ENCODE data around the gene CACFD1.

DNA sequence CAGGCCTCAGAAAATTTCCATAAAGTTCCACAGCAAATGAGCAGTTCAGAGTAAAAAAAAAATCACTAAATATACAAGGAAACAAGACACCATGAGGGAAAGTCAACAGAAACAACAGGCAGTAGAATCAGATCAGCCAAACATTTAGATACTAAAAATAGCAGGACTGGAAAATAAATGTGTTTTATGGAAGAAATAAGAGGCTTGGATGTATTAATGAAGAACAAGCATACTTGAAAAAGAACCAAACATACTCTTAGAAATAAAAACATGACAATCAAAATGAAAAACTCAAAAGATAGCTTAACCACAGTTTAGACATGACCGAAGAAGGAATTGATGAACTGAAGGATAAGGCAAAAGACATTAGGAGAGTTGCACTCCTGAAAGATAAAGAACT is 42.3 kb downstream of the CACFD1 start:
- TF ChIP-seq, protein P1, sequence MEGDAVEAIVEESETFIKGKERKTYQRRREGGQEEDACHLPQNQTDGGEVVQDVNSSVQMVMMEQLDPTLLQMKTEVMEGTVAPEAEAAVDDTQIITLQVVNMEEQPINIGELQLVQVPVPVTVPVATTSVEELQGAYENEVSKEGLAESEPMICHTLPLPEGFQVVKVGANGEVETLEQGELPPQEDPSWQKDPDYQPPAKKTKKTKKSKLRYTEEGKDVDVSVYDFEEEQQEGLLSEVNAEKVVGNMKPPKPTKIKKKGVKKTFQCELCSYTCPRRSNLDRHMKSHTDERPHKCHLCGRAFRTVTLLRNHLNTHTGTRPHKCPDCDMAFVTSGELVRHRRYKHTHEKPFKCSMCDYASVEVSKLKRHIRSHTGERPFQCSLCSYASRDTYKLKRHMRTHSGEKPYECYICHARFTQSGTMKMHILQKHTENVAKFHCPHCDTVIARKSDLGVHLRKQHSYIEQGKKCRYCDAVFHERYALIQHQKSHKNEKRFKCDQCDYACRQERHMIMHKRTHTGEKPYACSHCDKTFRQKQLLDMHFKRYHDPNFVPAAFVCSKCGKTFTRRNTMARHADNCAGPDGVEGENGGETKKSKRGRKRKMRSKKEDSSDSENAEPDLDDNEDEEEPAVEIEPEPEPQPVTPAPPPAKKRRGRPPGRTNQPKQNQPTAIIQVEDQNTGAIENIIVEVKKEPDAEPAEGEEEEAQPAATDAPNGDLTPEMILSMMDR (tag by site-specific recombination; IDR thresholded peaks at IDR 0.05) = no peak
- no peak for TF ChIP-seq YY1 (tag by site-specific recombination; IDR thresholded peaks at IDR 0.05)
- TF ChIP-seq ZNF777 (tag by site-specific recombination; IDR thresholded peaks at IDR 0.05; ENCODE audit: borderline replicate concordance) = no peak
- TF ChIP-seq ZFP3 (tag by site-specific recombination; IDR thresholded peaks at IDR 0.05; ENCODE audit: low read depth) = no peak
- TF ChIP-seq, protein P2, sequence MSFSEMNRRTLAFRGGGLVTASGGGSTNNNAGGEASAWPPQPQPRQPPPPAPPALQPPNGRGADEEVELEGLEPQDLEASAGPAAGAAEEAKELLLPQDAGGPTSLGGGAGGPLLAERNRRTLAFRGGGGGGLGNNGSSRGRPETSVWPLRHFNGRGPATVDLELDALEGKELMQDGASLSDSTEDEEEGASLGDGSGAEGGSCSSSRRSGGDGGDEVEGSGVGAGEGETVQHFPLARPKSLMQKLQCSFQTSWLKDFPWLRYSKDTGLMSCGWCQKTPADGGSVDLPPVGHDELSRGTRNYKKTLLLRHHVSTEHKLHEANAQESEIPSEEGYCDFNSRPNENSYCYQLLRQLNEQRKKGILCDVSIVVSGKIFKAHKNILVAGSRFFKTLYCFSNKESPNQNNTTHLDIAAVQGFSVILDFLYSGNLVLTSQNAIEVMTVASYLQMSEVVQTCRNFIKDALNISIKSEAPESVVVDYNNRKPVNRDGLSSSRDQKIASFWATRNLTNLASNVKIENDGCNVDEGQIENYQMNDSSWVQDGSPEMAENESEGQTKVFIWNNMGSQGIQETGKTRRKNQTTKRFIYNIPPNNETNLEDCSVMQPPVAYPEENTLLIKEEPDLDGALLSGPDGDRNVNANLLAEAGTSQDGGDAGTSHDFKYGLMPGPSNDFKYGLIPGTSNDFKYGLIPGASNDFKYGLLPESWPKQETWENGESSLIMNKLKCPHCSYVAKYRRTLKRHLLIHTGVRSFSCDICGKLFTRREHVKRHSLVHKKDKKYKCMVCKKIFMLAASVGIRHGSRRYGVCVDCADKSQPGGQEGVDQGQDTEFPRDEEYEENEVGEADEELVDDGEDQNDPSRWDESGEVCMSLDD (tag by site-specific recombination; IDR thresholded peaks at IDR 0.05) = no peak
- no peak for TF ChIP-seq ZNF114 (tag by site-specific recombination; IDR thresholded peaks at IDR 0.05)
- no peak for TF ChIP-seq RBAK (tag by site-specific recombination; IDR thresholded peaks at IDR 0.05)
- no peak for TF ChIP-seq ZNF324 (tag by site-specific recombination; IDR thresholded peaks at IDR 0.05)
- TF ChIP-seq ZNF48 (tag by site-specific recombination; IDR thresholded peaks at IDR 0.05) = no peak
- TF ChIP-seq ZNF274 (IDR thresholded peaks at IDR 0.05; ENCODE audit: low read length) = no peak
- TF ChIP-seq ZNF274 (tag by site-specific recombination; IDR thresholded peaks at IDR 0.05; ENCODE audit: borderline replicate concordance) = no peak
- TF ChIP-seq, protein P3, sequence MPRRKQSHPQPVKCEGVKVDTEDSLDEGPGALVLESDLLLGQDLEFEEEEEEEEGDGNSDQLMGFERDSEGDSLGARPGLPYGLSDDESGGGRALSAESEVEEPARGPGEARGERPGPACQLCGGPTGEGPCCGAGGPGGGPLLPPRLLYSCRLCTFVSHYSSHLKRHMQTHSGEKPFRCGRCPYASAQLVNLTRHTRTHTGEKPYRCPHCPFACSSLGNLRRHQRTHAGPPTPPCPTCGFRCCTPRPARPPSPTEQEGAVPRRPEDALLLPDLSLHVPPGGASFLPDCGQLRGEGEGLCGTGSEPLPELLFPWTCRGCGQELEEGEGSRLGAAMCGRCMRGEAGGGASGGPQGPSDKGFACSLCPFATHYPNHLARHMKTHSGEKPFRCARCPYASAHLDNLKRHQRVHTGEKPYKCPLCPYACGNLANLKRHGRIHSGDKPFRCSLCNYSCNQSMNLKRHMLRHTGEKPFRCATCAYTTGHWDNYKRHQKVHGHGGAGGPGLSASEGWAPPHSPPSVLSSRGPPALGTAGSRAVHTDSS (tag by site-specific recombination; IDR thresholded peaks at IDR 0.05) = no peak
- TF ChIP-seq, protein P4, sequence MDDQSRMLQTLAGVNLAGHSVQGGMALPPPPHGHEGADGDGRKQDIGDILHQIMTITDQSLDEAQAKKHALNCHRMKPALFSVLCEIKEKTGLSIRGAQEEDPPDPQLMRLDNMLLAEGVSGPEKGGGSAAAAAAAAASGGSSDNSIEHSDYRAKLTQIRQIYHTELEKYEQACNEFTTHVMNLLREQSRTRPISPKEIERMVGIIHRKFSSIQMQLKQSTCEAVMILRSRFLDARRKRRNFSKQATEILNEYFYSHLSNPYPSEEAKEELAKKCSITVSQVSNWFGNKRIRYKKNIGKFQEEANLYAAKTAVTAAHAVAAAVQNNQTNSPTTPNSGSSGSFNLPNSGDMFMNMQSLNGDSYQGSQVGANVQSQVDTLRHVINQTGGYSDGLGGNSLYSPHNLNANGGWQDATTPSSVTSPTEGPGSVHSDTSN (CRISPR knock-in tag; IDR thresholded peaks at IDR 0.05) = no peak
